Measurements from ENCODE around the gene MAPK14. TPM values are rescaled to one million over a fixed set of nuclear protein-coding genes. Genes with fewer than 3 reads are reported as not detected.
A peak's percentile ranks its signal among the peaks of the same experiment; 100 is the strongest.

Gene MAPK14
- total and polyA plus RNA-seq, 9 of the 15 experiments (the other 6 are each of a cell fraction or from before 2014, with no cell fraction given) = 8.8 to 62.7 (median 35.5) TPM

DNA sequence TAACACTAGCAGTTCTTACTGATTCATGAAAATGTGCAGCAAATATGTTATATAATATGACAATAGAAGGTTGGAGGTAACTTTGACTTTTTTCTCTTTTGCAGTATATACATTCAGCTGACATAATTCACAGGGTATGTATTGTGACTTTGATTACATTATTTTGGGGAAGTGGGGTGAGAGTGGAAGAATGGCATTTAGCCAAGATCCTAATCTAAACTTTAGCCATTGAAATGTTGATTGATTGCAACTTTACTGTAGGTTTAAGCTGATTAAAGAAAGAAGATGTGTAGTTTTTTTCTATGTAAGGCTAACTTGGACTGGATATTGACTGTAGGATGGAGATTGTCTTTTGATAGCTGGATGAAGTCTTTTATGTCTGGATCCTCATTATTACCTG is 46.0 kb downstream of the MAPK14 start (continued):
- TF ChIP-seq, protein P1, sequence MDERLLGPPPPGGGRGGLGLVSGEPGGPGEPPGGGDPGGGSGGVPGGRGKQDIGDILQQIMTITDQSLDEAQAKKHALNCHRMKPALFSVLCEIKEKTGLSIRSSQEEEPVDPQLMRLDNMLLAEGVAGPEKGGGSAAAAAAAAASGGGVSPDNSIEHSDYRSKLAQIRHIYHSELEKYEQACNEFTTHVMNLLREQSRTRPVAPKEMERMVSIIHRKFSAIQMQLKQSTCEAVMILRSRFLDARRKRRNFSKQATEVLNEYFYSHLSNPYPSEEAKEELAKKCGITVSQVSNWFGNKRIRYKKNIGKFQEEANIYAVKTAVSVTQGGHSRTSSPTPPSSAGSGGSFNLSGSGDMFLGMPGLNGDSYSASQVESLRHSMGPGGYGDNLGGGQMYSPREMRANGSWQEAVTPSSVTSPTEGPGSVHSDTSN (CRISPR knock-in tag; IDR thresholded peaks at IDR 0.05; ENCODE audit: low read depth) = no peak
- TF ChIP-seq, protein P1 (tag; conservative IDR thresholded peaks at IDR 0.05; ENCODE audit: low read depth) = peak; percentile 66
- TF ChIP-seq ZNF77 (CRISPR knock-in tag; IDR thresholded peaks at IDR 0.05) = no peak
- TF ChIP-seq SPI1 (IDR thresholded peaks at IDR 0.05; ENCODE audit: borderline replicate concordance, low read depth, low read length) = peak; percentile 57; the same call in 1 of the 2 replicates
- TF ChIP-seq, protein P2, sequence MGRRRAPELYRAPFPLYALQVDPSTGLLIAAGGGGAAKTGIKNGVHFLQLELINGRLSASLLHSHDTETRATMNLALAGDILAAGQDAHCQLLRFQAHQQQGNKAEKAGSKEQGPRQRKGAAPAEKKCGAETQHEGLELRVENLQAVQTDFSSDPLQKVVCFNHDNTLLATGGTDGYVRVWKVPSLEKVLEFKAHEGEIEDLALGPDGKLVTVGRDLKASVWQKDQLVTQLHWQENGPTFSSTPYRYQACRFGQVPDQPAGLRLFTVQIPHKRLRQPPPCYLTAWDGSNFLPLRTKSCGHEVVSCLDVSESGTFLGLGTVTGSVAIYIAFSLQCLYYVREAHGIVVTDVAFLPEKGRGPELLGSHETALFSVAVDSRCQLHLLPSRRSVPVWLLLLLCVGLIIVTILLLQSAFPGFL (CRISPR knock-in tag; IDR thresholded peaks at IDR 0.05) = no peak
- TF ChIP-seq SMARCE1 (IDR thresholded peaks at IDR 0.05) = peak; percentile 23; the same call in 1 of the 2 replicates
- TF ChIP-seq, protein P3, sequence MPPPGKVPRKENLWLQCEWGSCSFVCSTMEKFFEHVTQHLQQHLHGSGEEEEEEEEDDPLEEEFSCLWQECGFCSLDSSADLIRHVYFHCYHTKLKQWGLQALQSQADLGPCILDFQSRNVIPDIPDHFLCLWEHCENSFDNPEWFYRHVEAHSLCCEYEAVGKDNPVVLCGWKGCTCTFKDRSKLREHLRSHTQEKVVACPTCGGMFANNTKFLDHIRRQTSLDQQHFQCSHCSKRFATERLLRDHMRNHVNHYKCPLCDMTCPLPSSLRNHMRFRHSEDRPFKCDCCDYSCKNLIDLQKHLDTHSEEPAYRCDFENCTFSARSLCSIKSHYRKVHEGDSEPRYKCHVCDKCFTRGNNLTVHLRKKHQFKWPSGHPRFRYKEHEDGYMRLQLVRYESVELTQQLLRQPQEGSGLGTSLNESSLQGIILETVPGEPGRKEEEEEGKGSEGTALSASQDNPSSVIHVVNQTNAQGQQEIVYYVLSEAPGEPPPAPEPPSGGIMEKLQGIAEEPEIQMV (tag; conservative IDR thresholded peaks at IDR 0.05; ENCODE audit: low read depth) = no peak
- TF ChIP-seq GABPA (tag; conservative IDR thresholded peaks at IDR 0.05; ENCODE audit: low read depth) = no peak
- TF ChIP-seq SRSF1 (IDR thresholded peaks at IDR 0.05; ENCODE audit: low read depth, low read length) = no peak
- 0 out of 2 replicates have a peak, but pooled peaks have one; percentile 6 for TF ChIP-seq REST (IDR thresholded peaks at IDR 0.05; ENCODE audit: borderline replicate concordance)
- no peak for TF ChIP-seq REST (CRISPR knock-in tag; IDR thresholded peaks at IDR 0.05; ENCODE audit: low read depth)
